GM21381 (cell line): Measurements from ENCODE around the gene NRDC.
"Not testable (repeated sequence)": the region's sequence is repeated elsewhere in the genome, so short reads cannot be mapped to it uniquely, and the experiment has no call there.

Experiments used
- ATAC-seq: cut with Tn5 transposase; IDR thresholded peaks from one replicate; pipeline ENCODE4 v1.9.1; 2021; ENCODE audit warnings: mild to moderate bottlenecking, moderate library complexity; ENCODE audit not compliant: unreplicated experiment

The NRDC gene

DNA sequence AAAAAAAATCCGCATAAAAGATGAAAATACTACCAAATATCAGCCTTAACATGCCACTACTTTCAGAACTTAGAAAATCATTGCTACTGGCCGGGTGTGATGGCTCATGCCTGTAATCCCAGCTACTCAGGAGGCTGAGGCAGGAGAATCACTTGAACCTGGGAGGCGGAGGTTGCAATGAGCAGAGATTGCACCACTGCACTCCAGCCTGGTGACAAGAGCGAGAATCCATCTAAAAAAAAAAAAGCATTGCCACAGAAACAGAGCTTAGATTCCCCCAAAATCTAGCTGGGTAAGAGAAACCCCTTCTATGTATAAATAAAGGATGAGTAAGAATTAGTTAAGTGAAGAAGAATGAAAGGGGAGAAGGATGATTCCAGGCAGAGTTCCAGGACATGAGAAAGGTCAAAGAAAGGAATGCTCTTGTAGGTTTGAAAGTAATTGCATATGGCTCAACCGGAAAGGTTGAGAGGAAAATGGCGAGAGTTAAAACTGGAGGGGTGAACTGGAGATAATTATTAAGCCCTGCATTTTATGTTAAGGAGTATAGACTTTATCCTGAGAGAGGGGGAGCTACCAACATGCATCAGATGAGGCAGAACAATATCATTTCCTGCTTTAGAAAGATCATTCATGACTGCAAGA, 19.7 kb upstream of the NRDC start:
- ATAC-seq: no peak

DNA sequence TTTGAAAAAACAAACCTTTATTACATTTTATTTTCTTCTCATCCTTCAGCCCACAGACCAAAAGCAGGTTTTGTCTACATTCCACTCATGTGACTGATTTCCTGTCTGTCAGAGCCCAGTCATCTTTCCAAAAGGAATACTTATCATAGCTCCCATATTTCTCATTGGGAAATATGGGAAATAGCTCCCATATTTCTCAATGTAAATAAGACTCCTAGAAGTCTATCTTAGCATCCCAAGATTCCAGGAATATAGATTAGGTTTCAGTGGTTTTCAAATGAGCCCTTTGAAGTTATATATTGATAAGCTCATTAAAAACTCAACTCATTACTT, 19.1 kb upstream of the NRDC start:
- no peak for ATAC-seq

DNA sequence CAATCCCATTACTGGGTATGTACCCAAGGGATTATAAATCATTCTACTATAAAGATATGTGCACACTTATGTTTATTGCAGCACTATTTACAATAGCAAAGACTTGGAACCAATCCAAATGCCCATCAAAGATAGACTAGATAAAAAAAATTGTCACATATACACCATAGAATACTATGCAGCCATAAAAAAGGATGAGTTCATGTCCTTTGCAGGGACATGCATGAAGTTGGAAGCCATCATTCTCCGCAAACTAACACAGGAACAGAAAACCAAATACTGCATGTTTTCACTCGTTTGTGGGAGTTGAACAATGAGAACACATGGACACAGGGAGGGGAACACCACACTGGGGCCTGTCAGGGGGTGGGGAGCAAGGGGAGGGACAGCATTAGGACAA, 16.2 kb upstream of the NRDC start:
- ATAC-seq: not testable (repeated sequence)

DNA sequence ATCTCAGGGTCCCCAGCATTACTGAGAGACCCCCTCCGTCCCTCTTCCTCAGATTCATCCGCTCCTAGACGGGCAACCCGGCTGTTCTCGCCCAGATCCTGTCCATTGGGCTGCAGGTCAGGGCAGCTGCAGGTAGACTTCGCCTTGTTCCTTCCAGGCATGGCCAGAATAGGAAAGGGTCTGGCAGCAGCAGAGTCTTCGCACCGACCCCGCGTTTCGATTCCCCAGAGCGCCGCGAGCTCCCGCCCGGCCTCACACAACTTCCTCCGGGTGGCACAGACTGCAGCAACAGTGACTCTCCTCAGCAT, 265 bp downstream of the NRDC start:
- peak; percentile 22 for ATAC-seq

DNA sequence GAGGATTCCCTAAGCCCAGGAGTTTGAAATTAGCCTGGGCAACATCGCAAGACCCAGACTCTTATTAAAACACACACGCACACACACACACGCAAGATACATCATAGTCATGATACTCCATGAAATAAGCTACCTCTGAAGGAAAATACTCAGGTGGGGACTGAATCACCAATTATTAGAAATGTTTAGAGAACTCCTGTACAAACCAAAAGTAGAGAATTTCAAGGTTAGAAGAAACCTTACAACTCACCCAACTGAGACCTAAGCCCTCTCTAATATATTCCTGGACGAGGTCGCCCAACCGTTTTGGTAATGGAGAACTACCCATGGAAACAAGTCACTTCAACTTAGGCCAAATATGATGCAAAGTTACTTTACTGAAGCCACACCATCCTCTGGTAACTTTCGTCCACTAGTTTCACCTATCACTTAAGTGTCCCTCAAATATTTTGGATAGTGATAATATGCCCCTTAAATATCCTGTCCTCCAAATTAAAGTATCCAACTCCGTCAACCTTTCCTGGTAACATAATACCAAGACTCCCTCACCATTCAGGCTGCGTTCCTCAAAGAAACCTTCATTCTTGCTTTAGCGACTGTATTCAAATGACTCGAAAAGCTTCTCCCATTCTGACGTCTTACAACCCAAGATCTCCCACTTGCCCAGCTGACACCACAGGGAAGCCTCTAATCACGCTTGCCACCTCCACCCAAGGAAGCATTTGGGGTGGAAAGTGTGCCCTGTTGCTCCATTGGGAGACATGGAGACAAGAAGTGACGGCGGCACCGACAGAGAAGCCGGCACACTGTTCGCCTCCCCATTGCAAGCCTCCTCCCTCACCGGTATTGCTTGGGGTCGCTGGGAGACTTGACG, 856 bp downstream of the NRDC start:
- ATAC-seq: no peak

DNA sequence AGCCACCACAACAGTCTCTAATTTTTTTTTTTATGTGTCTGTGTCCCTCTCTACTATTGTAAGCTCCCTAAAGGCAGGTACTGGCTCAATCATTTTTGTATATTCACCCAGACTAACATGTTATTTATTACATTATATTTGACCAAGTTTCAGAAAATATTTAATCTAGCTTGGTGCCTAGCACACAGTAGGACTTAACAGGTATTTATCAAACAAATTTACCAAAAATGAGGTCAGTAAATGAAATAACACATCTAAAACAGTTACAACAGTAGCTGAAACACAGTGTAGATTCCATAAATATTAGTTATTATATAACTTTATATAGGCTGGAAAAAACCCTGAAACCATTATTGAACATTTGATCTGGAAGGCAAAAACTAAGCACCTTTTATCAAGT, 2.7 kb downstream of the NRDC start:
- no peak for ATAC-seq

DNA sequence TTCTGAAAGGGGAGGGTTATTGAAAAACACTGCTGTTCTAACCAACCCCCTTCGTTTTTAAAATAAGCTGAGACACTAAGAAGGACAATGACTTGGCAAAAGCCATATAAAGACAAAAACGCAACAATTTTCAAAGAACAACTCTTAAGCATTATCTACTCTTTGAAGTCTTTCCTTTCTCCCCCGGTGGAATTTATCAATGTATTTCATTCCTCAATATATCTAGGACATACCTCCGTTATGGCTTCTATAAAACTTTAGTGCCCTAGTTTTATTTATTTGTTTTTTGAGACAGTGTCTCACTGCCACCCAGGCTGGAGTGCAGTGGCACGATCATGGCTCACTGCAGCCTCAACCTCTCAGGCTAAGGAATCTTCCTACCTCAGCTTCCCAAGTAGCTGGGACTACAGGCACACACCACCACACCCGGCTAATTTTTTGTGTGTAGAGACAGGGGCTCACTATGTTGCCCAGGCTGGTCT, 3.2 kb downstream of the NRDC start:
- ATAC-seq: no peak

DNA sequence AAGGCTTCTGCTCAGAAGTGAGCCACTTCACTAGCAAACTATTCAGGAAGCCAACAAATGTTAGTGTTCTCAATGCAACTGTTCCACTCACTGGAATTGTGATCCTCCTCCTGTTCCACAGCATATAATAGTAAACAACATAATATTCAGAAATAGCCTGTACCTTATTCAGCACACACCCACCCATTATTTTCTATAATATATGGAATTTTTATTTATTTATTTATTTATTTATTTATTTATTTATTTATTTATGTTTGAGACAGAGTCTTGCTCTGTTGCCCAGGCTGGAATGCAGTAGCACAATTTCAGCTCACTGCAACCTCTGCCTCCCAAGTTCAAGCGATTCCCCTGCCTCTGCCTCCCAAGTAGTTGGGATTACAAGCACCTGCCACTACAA, 5.3 kb downstream of the NRDC start:
- not testable (repeated sequence) for ATAC-seq

DNA sequence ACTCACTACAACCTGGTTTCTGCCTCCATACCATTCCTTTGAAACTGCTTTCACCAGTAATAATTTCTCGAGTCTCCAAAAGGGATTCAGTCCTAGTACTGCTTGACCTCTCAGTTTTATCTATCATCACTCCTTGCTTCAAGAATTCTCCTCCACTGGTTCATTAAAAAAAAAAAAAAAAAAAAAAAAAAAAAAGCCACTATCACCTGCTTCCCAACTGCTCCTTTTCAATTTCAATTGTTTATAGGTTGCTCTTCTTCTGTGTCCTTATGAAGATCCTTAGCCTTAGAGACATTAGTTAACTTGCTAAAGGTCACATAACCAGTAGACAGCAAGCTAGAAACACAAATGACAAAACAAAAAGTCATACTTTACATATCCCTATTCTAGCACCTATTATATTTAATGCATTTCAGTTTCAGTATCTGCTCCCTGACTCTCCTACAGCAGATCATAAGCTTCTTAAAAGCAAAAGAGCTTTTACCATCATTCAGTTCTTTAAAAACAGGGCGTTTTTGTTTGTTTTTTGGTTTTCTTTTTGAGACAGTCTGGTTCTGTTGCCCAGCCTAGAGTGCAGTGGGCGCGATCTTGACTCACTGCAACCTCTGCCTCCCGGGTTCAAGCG, 7.1 kb downstream of the NRDC start:
- no peak for ATAC-seq

DNA sequence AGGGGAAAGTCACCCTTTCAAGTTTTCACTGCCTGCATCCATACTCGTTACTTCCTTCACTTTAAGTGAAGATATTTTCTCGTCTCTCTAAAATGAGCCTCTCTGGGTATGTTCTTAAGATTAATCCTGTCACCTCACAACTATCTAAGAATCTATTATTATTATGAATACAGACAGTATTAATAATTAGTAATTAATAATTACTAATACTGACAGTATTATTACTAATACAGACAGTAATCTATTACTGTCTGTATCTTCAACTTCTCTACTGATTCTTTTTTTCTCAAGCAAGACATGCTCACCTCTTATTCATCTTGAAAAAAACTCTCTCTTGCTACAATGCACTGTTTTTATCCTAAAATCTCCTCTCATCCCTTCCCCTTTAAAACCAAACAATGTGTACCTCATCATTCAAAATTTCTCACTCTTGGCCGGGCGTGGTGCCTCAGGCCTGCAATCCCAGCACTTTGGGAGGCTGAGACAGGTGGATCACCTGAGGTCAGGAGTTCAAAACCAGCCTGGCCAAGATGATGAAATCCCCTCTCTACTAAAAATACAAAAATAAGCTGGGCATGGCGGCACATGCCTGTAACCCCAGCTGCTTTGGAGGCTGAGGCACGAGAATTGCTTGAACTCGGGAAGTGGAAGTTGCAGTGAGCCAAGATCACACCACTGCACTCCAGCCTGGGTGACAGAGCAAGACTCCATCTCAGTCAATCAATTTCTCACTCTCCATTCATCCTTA, 7.8 kb downstream of the NRDC start:
- no peak for ATAC-seq

DNA sequence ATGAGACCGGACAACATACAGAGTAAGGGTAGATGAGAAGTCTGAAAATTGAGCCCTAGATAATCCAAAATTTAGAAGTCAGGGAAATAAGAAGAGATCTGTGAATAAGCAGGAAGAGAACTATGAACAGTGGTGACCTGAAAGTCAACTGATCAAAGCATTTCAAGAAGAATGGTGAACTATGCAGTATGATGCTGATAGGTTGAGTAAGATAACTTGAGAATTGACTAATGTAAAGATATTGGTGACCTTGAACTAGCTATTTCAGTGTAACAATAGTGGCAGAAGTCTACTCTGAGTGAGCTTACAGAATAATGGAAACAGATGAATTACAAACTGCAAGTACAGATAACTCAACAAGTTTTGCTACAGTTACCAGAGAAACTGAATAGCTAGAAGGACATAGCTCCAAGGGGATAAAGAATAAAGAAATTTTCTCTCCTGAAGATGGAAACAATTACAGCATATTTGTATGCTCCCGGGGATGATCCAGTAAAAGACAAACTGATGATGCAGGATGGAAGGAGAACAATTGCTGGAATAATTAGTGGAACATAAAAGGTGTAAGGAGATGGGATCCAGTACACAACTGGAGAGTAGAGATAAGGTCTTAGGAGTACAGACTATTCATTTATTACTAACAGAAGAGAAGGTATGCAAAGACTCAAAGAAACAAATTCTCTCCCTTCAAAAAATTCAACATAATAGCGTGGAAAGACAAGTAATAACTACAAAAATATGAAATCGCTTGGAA, 10.9 kb downstream of the NRDC start:
- ATAC-seq: no peak

DNA sequence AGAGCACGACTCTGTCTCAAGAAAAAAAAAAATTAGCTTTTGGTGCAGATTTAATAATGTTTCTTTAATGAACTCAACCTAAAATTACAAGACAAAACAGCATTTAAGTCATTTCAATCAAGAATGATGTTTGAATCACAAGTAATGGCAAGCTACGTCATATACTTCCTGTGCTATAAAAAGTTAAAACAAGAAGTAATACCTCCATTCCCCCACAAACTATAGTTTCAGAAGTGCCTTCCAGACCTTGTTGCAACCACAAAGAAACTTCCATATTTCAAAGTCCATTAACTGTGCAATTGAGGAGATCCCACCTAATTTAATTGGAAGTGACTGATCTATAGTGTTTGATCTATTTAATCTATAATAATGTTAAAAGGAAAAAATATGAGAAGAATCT, 15.1 kb downstream of the NRDC start:
- peak; percentile 73 for ATAC-seq

DNA sequence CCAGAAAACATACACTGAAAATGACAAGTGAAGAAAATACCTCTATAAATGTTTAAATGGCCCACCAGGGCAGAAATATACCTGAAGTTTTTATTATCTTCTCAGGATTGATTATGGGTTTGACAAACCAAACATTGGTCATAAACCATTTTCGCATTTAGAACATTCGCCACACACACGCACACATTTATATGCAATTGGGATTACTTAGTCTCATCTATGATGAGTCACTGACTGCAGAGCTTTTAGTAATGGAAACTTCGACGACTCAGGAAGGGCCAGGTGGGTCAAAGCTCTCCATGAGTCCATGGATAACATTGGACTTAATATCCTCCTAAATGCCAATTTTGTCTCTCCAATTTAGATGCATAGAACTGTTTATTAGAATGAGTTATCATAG, 16.9 kb downstream of the NRDC start:
- ATAC-seq: no peak

DNA sequence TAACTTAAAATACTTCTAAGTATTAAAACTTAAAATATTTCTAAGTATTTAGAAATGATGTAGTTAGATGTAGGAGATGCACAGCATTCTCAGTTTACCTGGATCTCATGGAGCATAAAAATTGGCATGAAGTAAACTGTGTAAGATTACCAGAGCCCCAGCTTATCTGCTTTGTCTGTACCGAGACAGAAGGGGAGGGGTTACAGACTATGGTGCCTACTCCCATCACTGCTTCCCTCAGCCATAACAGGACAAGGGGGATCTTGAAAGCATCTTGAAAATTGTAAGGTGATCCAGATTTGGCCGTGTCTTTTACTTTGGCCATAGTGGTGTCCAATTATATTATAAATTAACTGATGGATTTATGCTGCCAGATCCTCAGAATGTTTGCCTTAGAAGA, 18.8 kb downstream of the NRDC start:
- ATAC-seq: no peak

DNA sequence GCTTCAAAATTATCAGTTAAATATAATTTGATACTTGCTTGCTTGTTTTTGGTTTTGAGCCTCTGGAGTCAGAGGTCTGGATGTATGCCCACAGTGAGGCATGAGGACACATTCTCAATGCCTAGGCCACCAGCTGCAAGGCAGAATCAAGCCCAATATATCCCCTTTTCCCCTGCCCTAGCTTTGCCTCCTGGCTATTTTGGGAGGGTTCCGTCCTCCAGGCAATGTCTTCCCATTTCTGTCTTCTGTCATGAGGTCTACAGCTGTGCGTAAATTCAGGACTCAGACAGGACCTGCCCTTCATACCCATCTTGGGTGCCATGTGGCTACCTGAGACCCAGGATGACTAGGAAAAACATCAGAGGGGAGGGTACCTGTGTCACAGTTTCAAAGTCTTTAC, 19.2 kb downstream of the NRDC start:
- no peak for ATAC-seq

DNA sequence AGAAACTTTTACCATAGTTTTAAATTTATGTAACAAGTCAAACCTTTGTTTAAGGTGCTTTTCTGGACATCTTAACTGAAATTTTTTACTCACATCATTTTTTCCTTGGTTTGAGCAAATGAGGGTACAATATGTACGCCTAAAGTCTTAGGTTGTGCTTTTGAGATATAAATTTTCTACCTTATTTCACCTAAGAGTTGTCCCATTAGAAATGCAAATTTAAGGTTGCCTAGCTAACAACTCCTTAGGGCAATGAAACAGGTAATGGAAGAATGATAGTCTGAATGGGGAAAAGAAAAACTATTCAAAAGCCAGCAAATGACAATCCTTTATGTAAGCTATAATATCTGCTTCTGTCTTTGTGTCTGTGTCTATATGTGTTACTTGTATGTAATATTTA, 19.6 kb downstream of the NRDC start:
- ATAC-seq: no peak

DNA sequence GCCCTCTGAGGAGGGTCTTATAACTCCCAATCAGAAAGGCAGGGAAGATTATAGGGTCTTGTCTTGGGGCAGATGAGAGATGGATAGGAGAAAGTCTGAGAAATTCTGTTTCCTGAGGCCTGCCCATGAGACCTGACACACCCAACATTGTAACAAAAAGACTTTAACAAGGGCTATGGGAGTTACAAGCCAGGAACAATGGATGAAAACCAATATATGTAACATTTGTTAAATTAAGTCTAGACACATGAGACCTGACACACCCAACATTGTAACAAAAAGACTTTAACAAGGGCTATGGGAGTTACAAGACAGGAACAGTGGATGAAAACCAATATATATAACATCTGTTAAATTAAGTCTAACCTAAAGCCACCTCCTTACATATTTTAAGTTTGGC, 21.8 kb downstream of the NRDC start:
- ATAC-seq: no peak

DNA sequence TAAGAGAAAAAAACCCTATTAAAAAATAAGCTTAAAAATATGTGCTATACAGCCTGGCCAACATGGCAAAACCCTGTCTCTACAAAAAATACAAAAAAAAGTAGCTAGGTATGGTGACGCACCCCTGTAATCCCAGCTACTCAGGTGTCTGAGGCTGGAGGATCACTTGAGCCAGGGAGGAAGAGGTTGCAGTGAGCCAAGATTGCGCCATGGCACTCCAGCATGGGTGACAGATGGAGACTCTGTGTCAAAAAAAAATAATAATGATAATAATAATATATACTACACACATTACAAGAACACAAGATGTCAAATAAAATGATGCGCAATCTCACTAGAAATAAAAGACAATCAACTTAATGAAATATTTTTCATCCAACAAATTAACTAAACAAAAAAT, 22.9 kb downstream of the NRDC start:
- ATAC-seq: no peak

DNA sequence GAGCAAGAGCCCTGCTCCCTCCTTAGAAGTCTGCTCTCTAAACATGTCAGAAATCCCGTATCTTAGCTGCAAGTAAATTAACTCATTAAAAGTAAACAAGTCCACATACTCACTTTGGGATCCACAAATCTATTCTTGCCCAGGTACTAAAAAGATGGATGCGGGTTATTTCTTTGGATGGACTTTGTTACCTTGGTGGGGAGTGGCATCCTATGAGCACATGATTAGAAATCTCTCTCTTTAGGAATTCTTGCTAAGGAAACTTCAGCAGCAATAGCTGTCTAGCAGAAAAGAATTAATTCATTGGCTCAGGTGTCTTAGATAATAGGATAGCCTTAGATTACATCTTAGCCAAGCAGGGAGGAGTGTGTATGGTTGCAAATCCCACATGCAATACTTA, 25.2 kb downstream of the NRDC start:
- no peak for ATAC-seq

DNA sequence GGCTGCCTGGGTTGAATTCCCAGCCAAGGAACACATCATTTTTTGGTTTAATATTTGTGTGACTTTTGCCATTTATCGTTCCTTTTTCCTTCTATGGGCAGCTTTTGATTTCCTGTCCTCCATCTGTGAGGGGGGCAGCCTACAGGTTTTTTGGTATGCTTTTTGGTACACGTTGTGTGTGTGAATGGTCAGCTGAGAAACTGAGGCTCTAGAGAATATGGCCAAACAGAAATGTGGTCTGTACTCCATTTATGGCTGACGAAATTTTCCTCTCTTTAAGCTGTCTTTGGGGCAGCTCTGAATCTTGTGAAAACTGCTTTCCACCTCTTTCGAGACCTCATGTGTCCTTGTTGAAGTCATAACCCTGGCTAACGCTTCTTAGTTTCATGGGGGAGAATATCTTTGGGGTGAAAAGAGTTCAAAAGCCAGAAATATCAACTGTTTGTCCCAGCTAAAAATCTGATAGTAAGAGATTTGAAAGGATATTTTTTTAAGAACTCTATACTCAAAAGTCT, 26.6 kb downstream of the NRDC start:
- ATAC-seq: no peak
